HepG2 (cell line): ENCODE data around the gene RASIP1. TPM values are rescaled to one million over a fixed set of nuclear protein-coding genes. Genes with fewer than 3 reads are reported as not detected.

Experiments
- CBFB ChIP-seq: sonication (generic); formaldehyde crosslinking; IDR thresholded peaks from 2 replicates; pipeline ENCODE4 v1.4.0; 2020; ENCODE audit warnings: missing genetic modification reagents
- CREB1 ChIP-seq, 2 experiments: fragments of 450-650 bp in 1 of 2; IDR thresholded peaks; 2 replicates each; pipeline ENCODE4 v1.6.1; 2016 to 2017; ENCODE audit warnings: control low read depth in 1 of 2, mild to moderate bottlenecking in 1 of 2, missing compliant biosample characterization in 1 of 2, missing genetic modification characterization in 1 of 2
- DZIP1 ChIP-seq: sonication (generic); formaldehyde crosslinking; IDR thresholded peaks from 2 replicates; pipeline ENCODE4 v1.5.0; 2020; ENCODE audit warnings: mild to moderate bottlenecking, missing genetic modification reagents
- E2F2 ChIP-seq: sonication (generic); formaldehyde crosslinking; IDR thresholded peaks from 2 replicates; pipeline ENCODE4 v1.4.0; 2020; ENCODE audit warnings: missing genetic modification reagents, borderline replicate concordance
- FOXK1 ChIP-seq: sonication (generic); formaldehyde crosslinking; IDR thresholded peaks from 2 replicates; pipeline ENCODE4 v1.4.0; 2020; ENCODE audit warnings: low read depth, missing genetic modification reagents, borderline replicate concordance
- GATA4 ChIP-seq: sonication (generic); IDR thresholded peaks from 2 replicates; pipeline ENCODE4 v1.6.1; 2016; ENCODE audit warnings: antibody characterized with exemption, low read depth, borderline replicate concordance
- KLF11 ChIP-seq: IDR thresholded peaks from 2 replicates; pipeline ENCODE4 v1.6.1; 2016; ENCODE audit warnings: missing compliant biosample characterization
- KMT2B ChIP-seq: IDR thresholded peaks from 2 replicates; pipeline ENCODE4 v1.6.1; 2016; ENCODE audit warnings: missing genetic modification reagents, missing compliant biosample characterization
- LRRFIP1 ChIP-seq: sonication (generic); formaldehyde crosslinking; conservative IDR thresholded peaks from 2 replicates; pipeline ENCODE4 v1.4.0; 2020; ENCODE audit warnings: missing genetic modification reagents
- MATR3 ChIP-seq: sonication (generic); formaldehyde crosslinking; IDR thresholded peaks from 2 replicates; pipeline ENCODE4 v1.4.0; 2020; ENCODE audit warnings: missing genetic modification reagents
- MLX ChIP-seq: IDR thresholded peaks from 2 replicates; pipeline ENCODE4 v1.6.1; 2016
- MXD4 ChIP-seq: IDR thresholded peaks from 2 replicates; pipeline ENCODE4 v1.6.1; 2016; ENCODE audit warnings: mild to moderate bottlenecking, missing biosample characterization, missing genetic modification reagents
- SMAD3 ChIP-seq: sonication (generic); formaldehyde crosslinking; IDR thresholded peaks from 2 replicates; pipeline ENCODE4 v1.4.0; 2020; ENCODE audit warnings: missing genetic modification reagents
- SOX13 ChIP-seq, 3 experiments: fragments of 450-650 bp in 1 of 3; sonication (generic) in 1 of 3; formaldehyde crosslinking in 1 of 3; IDR thresholded peaks in 2 of 3; conservative IDR thresholded peaks in 1 of 3; 2 replicates each; pipeline versions ENCODE4 v1.5.0 to v1.6.1; 2016 to 2020; ENCODE audit warnings: antibody characterized with exemption in 1 of 3, mild to moderate bottlenecking in 1 of 3, missing compliant biosample characterization in 1 of 3, missing genetic modification reagents in 1 of 3, moderate library complexity in 1 of 3
- TOPORS ChIP-seq: sonication (generic); formaldehyde crosslinking; IDR thresholded peaks from 2 replicates; pipeline ENCODE4 v1.8.0; 2023; ENCODE audit warnings: mild to moderate bottlenecking, missing genetic modification reagents
- ZBTB44 ChIP-seq: sonication (generic); formaldehyde crosslinking; IDR thresholded peaks from 2 replicates; pipeline ENCODE4 v1.4.0; 2020; ENCODE audit warnings: missing genetic modification reagents
- ZFP36L2 ChIP-seq: sonication (generic); formaldehyde crosslinking; IDR thresholded peaks from 2 replicates; pipeline ENCODE4 v1.4.0; 2020; ENCODE audit warnings: missing genetic modification reagents
- ZNF292 ChIP-seq: sonication (generic); formaldehyde crosslinking; IDR thresholded peaks from 2 replicates; pipeline ENCODE4 v1.8.1; 2022; ENCODE audit warnings: mild to moderate bottlenecking, low read depth, missing genetic modification reagents, borderline replicate concordance
- ZNF432 ChIP-seq: sonication (generic); formaldehyde crosslinking; IDR thresholded peaks from 2 replicates; pipeline ENCODE4 v1.5.0; 2020; ENCODE audit warnings: missing genetic modification reagents, mild to moderate bottlenecking, borderline replicate concordance
- ZNF549 ChIP-seq: sonication (generic); formaldehyde crosslinking; IDR thresholded peaks from 2 replicates; pipeline ENCODE4 v1.5.0; 2020; ENCODE audit warnings: missing genetic modification reagents
- ZNF878 ChIP-seq: sonication (generic); formaldehyde crosslinking; IDR thresholded peaks from 2 replicates; pipeline ENCODE4 v1.8.1; 2023; ENCODE audit warnings: mild to moderate bottlenecking, missing genetic modification reagents, moderate library complexity
- polyA plus RNA-seq, 8 experiments: library from polyadenylated mRNA; depleted of rRNA in 3 of 8; stranded (reverse) in 7 of 8; unstranded in 1 of 8; fragments of >200 nt; fragmentation: Illumina TruSeq in 4 of 8; extraction: Trizol in 4 of 8; gene quantifications; 2 replicates each; pipeline versions ENCODE4 v1.2.1 to v1.2.3, GENCODE V29; 2011 to 2016; ENCODE audit warnings: low read depth in 4 of 8, missing spikeins in 1 of 8, mixed read lengths in 1 of 8; ENCODE audit not compliant: insufficient read depth in 1 of 8
- total RNA-seq, 5 experiments: library from RNA; depleted of rRNA; stranded (reverse); fragments of >200 nt; fragmentation: Illumina TruSeq; extraction: Trizol; gene quantifications; 2 replicates each; pipeline ENCODE4 v1.2.3, GENCODE V29; 2016; ENCODE audit warnings: low read depth in 1 of 5

The RASIP1 gene
- total and polyA plus RNA-seq, 2 of the 13 experiments (the other 11 are each of a cell fraction or from before 2014, with no cell fraction given), result 0.44 to 0.58 TPM

GRCh38 chr19:48720613-48721296 lies 19.7 kb downstream of the RASIP1 start (continued):
- TF ChIP-seq SOX13 (IDR thresholded peaks at IDR 0.05) (no peak), SOX13 (CRISPR knock-in tag; conservative IDR thresholded peaks at IDR 0.05 in 1 of 2, IDR thresholded peaks at IDR 0.05 in 1 of 2) (peak in 1 of 2 experiments; percentile 25; a peak in 1 of 4 replicates), MXD4 (CRISPR knock-in tag) (no peak; the same call in none of the 2 replicates), CBFB (CRISPR knock-in tag) (no peak), MATR3 (CRISPR knock-in tag) (no peak), TOPORS (CRISPR knock-in tag) (no peak), ZNF878 (CRISPR knock-in tag) (no peak), FOXK1 (CRISPR knock-in tag) (peak; percentile 60), ZNF432 (CRISPR knock-in tag) (no peak), KLF11 (peak; percentile 51; the same call in 1 of the 2 replicates), E2F2 (CRISPR knock-in tag) (peak; percentile 36; the same call in 1 of the 2 replicates), GATA4 (no peak), ZBTB44 (CRISPR knock-in tag) (no peak), DZIP1 (CRISPR knock-in tag) (no peak), ZFP36L2 (CRISPR knock-in tag) (no peak), CREB1 (IDR thresholded peaks at IDR 0.05) (peak; percentile 77), CREB1 (CRISPR knock-in tag; IDR thresholded peaks at IDR 0.05) (peak; percentile 94), KMT2B (CRISPR knock-in tag) (peak; percentile 55; the same call in 1 of the 2 replicates), SMAD3 (CRISPR knock-in tag) (0 out of 2 replicates have a peak, but pooled peaks have one; percentile 37), MLX (CRISPR knock-in tag) (no peak), ZNF549 (no peak), LRRFIP1 (CRISPR knock-in tag) (no peak), ZNF292 (CRISPR knock-in tag) (no peak)
